ENCODE data around the gene PIGL. TPM values are rescaled to one million over a fixed set of nuclear protein-coding genes. Genes with fewer than 3 reads are reported as not detected.

Gene PIGL
- total and polyA plus RNA-seq, 2 experiments from 2014 or later: 32.9 to 47.3 TPM

- Histone ChIP-seq H3K27ac (ENCODE audit: low read depth) (no peak overlapping the region), H3K9me2 (ENCODE audit: insufficient read depth) (no peaks in the 10 kb centered on the region), H3K36me3 (ENCODE audit: insufficient read depth) (no peaks in the 10 kb centered on the region), H3K4me1 (ENCODE audit: insufficient read depth) (peaks cover 9% of the 10 kb centered on the region), H3K27me3 (ENCODE audit: insufficient read depth) (no peaks in the 10 kb centered on the region), H3K4me2 (no peak overlapping the region), H3F3A (replicated peaks; ENCODE audit: low read depth) (no peaks in the 10 kb centered on the region), H4K20me1 (replicated peaks; ENCODE audit: insufficient read depth) (peaks cover 10% of the 10 kb centered on the region), H3K4me3 (no peak overlapping the region), H2AFZ (no peak overlapping the region), H3K79me2 (replicated peaks; ENCODE audit: insufficient read depth) (0 out of 2 replicates have a peak, but pooled peaks cover 3% of the 10 kb centered on the region)
- peaks cover 13% of the 10 kb centered on the region for H3K4me1 Mint-ChIP-seq
- peaks cover 10% of the 10 kb centered on the region; the same call in 2 of the 3 replicates for H3K36me3 Mint-ChIP-seq (ENCODE audit: low read depth)
- TF ChIP-seq ZNF114 (CRISPR knock-in tag; IDR thresholded peaks at IDR 0.05): no peak
- no peak for TF ChIP-seq CTCF (conservative IDR thresholded peaks at IDR 0.05; ENCODE audit: low read depth in 2 of 2)
- no peak for TF ChIP-seq EZH2 (IDR thresholded peaks at IDR 0.05; ENCODE audit: low read depth, unreplicated experiment)
- TF ChIP-seq CREB1 (CRISPR knock-in tag; IDR thresholded peaks at IDR 0.05; ENCODE audit: low read depth): no peak
- TF ChIP-seq JUNB (IDR thresholded peaks at IDR 0.05; ENCODE audit: unreplicated experiment): no peak
- TF ChIP-seq REST (IDR thresholded peaks at IDR 0.05; ENCODE audit: unreplicated experiment): no peak
- no peak for TF ChIP-seq STAT1 (IDR thresholded peaks at IDR 0.05; ENCODE audit: unreplicated experiment)
- TF ChIP-seq, protein P1, sequence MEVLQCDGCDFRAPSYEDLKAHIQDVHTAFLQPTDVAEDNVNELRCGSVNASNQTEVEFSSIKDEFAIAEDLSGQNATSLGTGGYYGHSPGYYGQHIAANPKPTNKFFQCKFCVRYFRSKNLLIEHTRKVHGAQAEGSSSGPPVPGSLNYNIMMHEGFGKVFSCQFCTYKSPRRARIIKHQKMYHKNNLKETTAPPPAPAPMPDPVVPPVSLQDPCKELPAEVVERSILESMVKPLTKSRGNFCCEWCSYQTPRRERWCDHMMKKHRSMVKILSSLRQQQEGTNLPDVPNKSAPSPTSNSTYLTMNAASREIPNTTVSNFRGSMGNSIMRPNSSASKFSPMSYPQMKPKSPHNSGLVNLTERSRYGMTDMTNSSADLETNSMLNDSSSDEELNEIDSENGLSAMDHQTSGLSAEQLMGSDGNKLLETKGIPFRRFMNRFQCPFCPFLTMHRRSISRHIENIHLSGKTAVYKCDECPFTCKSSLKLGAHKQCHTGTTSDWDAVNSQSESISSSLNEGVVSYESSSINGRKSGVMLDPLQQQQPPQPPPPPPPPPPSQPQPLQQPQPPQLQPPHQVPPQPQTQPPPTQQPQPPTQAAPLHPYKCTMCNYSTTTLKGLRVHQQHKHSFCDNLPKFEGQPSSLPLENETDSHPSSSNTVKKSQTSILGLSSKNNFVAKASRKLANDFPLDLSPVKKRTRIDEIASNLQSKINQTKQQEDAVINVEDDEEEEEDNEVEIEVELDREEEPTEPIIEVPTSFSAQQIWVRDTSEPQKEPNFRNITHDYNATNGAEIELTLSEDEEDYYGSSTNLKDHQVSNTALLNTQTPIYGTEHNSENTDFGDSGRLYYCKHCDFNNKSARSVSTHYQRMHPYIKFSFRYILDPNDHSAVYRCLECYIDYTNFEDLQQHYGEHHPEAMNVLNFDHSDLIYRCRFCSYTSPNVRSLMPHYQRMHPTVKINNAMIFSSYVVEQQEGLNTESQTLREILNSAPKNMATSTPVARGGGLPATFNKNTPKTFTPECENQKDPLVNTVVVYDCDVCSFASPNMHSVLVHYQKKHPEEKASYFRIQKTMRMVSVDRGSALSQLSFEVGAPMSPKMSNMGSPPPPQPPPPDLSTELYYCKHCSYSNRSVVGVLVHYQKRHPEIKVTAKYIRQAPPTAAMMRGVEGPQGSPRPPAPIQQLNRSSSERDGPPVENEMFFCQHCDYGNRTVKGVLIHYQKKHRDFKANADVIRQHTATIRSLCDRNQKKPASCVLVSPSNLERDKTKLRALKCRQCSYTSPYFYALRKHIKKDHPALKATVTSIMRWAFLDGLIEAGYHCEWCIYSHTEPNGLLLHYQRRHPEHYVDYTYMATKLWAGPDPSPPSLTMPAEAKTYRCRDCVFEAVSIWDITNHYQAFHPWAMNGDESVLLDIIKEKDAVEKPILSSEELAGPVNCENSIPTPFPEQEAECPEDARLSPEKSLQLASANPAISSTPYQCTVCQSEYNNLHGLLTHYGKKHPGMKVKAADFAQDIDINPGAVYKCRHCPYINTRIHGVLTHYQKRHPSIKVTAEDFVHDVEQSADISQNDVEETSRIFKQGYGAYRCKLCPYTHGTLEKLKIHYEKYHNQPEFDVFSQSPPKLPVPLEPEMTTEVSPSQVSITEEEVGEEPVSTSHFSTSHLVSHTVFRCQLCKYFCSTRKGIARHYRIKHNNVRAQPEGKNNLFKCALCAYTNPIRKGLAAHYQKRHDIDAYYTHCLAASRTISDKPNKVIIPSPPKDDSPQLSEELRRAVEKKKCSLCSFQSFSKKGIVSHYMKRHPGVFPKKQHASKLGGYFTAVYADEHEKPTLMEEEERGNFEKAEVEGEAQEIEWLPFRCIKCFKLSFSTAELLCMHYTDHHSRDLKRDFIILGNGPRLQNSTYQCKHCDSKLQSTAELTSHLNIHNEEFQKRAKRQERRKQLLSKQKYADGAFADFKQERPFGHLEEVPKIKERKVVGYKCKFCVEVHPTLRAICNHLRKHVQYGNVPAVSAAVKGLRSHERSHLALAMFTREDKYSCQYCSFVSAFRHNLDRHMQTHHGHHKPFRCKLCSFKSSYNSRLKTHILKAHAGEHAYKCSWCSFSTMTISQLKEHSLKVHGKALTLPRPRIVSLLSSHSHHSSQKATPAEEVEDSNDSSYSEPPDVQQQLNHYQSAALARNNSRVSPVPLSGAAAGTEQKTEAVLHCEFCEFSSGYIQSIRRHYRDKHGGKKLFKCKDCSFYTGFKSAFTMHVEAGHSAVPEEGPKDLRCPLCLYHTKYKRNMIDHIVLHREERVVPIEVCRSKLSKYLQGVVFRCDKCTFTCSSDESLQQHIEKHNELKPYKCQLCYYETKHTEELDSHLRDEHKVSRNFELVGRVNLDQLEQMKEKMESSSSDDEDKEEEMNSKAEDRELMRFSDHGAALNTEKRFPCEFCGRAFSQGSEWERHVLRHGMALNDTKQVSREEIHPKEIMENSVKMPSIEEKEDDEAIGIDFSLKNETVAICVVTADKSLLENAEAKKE (CRISPR knock-in tag; IDR thresholded peaks at IDR 0.05): no peak
- no peak for TF ChIP-seq EZH2phosphoT487 (IDR thresholded peaks at IDR 0.05; ENCODE audit: unreplicated experiment)
- TF ChIP-seq ETS1 (IDR thresholded peaks at IDR 0.05): no peak
- no peak for TF ChIP-seq NANOG (IDR thresholded peaks at IDR 0.05; ENCODE audit: borderline replicate concordance)
- TF ChIP-seq POLR2AphosphoS5 (IDR thresholded peaks at IDR 0.05; ENCODE audit: low read depth): no peak
- no peak for TF ChIP-seq ZNF331 (CRISPR knock-in tag; IDR thresholded peaks at IDR 0.05; ENCODE audit: low read depth)
- no peaks in the 10 kb centered on the region; the same call in 2 of the 3 replicates for H3K9me3 Mint-ChIP-seq
- ATAC-seq (no peak), DNase-seq (ENCODE audit: low spot score) (no peak)
- H3K27ac Mint-ChIP-seq: no peak overlapping the region
- H3K4me3 Mint-ChIP-seq: no peak overlapping the region
- peaks cover 2% of the 10 kb centered on the region for H3K27me3 Mint-ChIP-seq (ENCODE audit: insufficient read depth, low read depth, poor library complexity)
Measured at GRCh38 chr17:16251556-16251955, 34.5 kb downstream of the PIGL start.
